HG03060 (cell line): ENCODE measurements around the gene HPCAL1.
"Not testable (repeated sequence)": the region's sequence is repeated elsewhere in the genome, so short reads cannot be mapped to it uniquely, and the experiment has no call there.

Experiments used
- ATAC-seq: cut with Tn5 transposase; IDR thresholded peaks from one replicate; pipeline ENCODE4 v1.9.1; 2021; ENCODE audit warnings: low read depth, moderate number of reproducible peaks; ENCODE audit not compliant: unreplicated experiment

Gene HPCAL1

GRCh38 chr2:10282611-10283105 is 20.0 kb upstream of the HPCAL1 start:
- no peak for ATAC-seq

GRCh38 chr2:10283106-10284062 is 19.3 kb upstream of the HPCAL1 start:
- ATAC-seq = no peak

GRCh38 chr2:10284108-10284870 is 18.4 kb upstream of the HPCAL1 start:
- no peak for ATAC-seq

- ATAC-seq = no peak
These were observed 17.5 kb upstream of the HPCAL1 start for GRCh38 chr2:10285191-10285555.

- ATAC-seq = no peak
These were observed 17.0 kb upstream of the HPCAL1 start for GRCh38 chr2:10285556-10286198.

- ATAC-seq = no peak
These were observed 16.3 kb upstream of the HPCAL1 start for GRCh38 chr2:10286216-10287037.

- ATAC-seq = no peak
These were observed 14.9 kb upstream of the HPCAL1 start for GRCh38 chr2:10287761-10288160.

GRCh38 chr2:10288606-10289005 is 14.1 kb upstream of the HPCAL1 start:
- ATAC-seq = no peak

- ATAC-seq = no peak
These were observed 13.4 kb upstream of the HPCAL1 start for GRCh38 chr2:10289352-10289751.

- ATAC-seq = no peak
These were observed 12.8 kb upstream of the HPCAL1 start for GRCh38 chr2:10289891-10290290.

- not testable (repeated sequence) for ATAC-seq
These were observed 11.3 kb upstream of the HPCAL1 start for GRCh38 chr2:10291376-10291775.

GRCh38 chr2:10292033-10292432 is 10.7 kb upstream of the HPCAL1 start:
- no peak for ATAC-seq

GRCh38 chr2:10293603-10294002 is 9.1 kb upstream of the HPCAL1 start:
- no peak for ATAC-seq

GRCh38 chr2:10294077-10294476 is 8.6 kb upstream of the HPCAL1 start:
- ATAC-seq = no peak

GRCh38 chr2:10295649-10296048 is 7.1 kb upstream of the HPCAL1 start:
- ATAC-seq = not testable (repeated sequence)

GRCh38 chr2:10296142-10296541 is 6.6 kb upstream of the HPCAL1 start:
- no peak for ATAC-seq

GRCh38 chr2:10297191-10297830 is 5.4 kb upstream of the HPCAL1 start:
- no peak for ATAC-seq

GRCh38 chr2:10297959-10298531 is 4.7 kb upstream of the HPCAL1 start:
- ATAC-seq = no peak

GRCh38 chr2:10298777-10299176 is 3.9 kb upstream of the HPCAL1 start:
- ATAC-seq = not testable (repeated sequence)
